Panc1 (cell line): ENCODE results near the gene CHD6.

Source experiments
- CTCF ChIP-seq: fragments of 450-650 bp; IDR thresholded peaks from 2 replicates; pipeline ENCODE4 v1.5.1; 2017; ENCODE audit warnings: mild to moderate bottlenecking
- SIN3A ChIP-seq: IDR thresholded peaks from 2 replicates; pipeline ENCODE4 v1.6.1; 2012; ENCODE audit warnings: low read depth, mild to moderate bottlenecking, low read length, moderate library complexity, borderline replicate concordance; ENCODE audit not compliant: insufficient read depth

- TF ChIP-seq CTCF (no peak), SIN3A (no peak)
These were observed 142.7 kb downstream of the CHD6 start for GRCh38 chr20:41475503-41475902.
